GM12878 (cell line): ENCODE data around the gene MCC. TPM values are rescaled to one million over a fixed set of nuclear protein-coding genes. Genes with fewer than 3 reads are reported as not detected.

Source experiments
- ATAC-seq: fragments of 200-7000 bp; cut with Tn5 transposase; 3 replicates; pipeline ENCODE4 v1.9.1; 2020; ENCODE audit warnings: mild to moderate bottlenecking, moderate library complexity
- BruUV-seq: library from RNA; stranded (reverse); fragments of 400-500 nt; replicated peaks from 2 replicates; lab custom pipeline; 2021; lab: Mats Ljungman, UMichigan
- CTCF ChIA-PET: fragments of 300-600 bp; sonication (Branson Sonifier 250); formaldehyde crosslinking; extraction: SDS; loops from one replicate; lab custom pipeline; 2021; ENCODE audit warnings: inconsistent platforms; lab: Yijun Ruan, JAX
- POLR2A ChIA-PET: fragments of 350-600 bp; formaldehyde crosslinking; extraction: SDS; loops from one replicate; lab custom pipeline; 2021; ENCODE audit warnings: inconsistent platforms; lab: Charles Lee
- RAD21 ChIA-PET: fragments of 300-600 bp; sonication (Branson Sonifier 250); formaldehyde crosslinking; loops from one replicate; lab custom pipeline; 2023; ENCODE audit warnings: antibody characterized with exemption; ENCODE audit not compliant: unreplicated experiment; lab: Charles Lee
- SMC1A ChIA-PET: fragments of 300-600 bp; sonication (Branson Sonifier 250); formaldehyde crosslinking; loops from one replicate; lab custom pipeline; 2023; ENCODE audit not compliant: unreplicated experiment, uncharacterized antibody; lab: Charles Lee
- DNase-seq: peaks from one replicate; pipeline ENCODE4 v3.0.0-alpha.2; 2011; ENCODE audit warnings: low read depth, low spot score
- FAIRE-seq: peaks from 3 replicates; lab custom pipeline; 2011; peaks lifted over from hg19 to GRCh38; lab: Jason Lieb, UNC
- H2AFZ ChIP-seq: 2 replicates; pipeline ENCODE4 v1.6.0; 2011; ENCODE audit warnings: low read depth, low read length, control low read depth; ENCODE audit not compliant: control insufficient read depth
- H3K27ac ChIP-seq: 2 replicates; pipeline ENCODE4 v1.5.1; 2011; ENCODE audit warnings: control low read depth; ENCODE audit not compliant: control insufficient read depth, insufficient read depth
- H3K27me3 ChIP-seq, 2 experiments: replicated peaks in 1 of 2; 2 replicates each; pipeline versions ENCODE4 v1.6.0 to v1.6.1; 2011; ENCODE audit warnings: low read length in 1 of 2; ENCODE audit not compliant: control insufficient read depth in 2 of 2, insufficient read depth in 2 of 2
- H3K36me3 ChIP-seq, 2 experiments: 2 replicates each; pipeline ENCODE4 v1.5.1; 2011; ENCODE audit warnings: low read length in 1 of 2; ENCODE audit not compliant: control insufficient read depth in 2 of 2, insufficient read depth in 2 of 2
- H3K4me1 ChIP-seq: 2 replicates; pipeline ENCODE4 v1.6.1; 2011; ENCODE audit warnings: mild to moderate bottlenecking, low read length, moderate library complexity, mixed read lengths; ENCODE audit not compliant: control insufficient read depth, insufficient read depth
- H3K4me2 ChIP-seq: 2 replicates; pipeline ENCODE4 v1.6.0; 2011; ENCODE audit warnings: control low read depth; ENCODE audit not compliant: control insufficient read depth, insufficient read depth
- H3K4me3 ChIP-seq: fragments of 200-600 bp; sonication (generic); 2 replicates; pipeline ENCODE4 v1.5.1; 2016
- H3K79me2 ChIP-seq: 2 replicates; pipeline ENCODE4 v1.6.0; 2011; ENCODE audit warnings: low read length; ENCODE audit not compliant: control insufficient read depth, insufficient read depth
- H3K9ac ChIP-seq: 2 replicates; pipeline ENCODE4 v1.8.0; 2011; ENCODE audit warnings: low read length, control low read depth, mixed read lengths; ENCODE audit not compliant: control insufficient read depth, insufficient read depth
- H3K9me3 ChIP-seq: replicated peaks from 3 replicates; pipeline ENCODE4 v1.5.1; 2011; ENCODE audit warnings: mild to moderate bottlenecking, low read length; ENCODE audit not compliant: control insufficient read depth, insufficient read depth
- H4K20me1 ChIP-seq: 2 replicates; pipeline ENCODE4 v1.6.0; 2011; ENCODE audit not compliant: control insufficient read depth, insufficient read depth
- CHD2 ChIP-seq: IDR thresholded peaks from 2 replicates; pipeline ENCODE4 v1.6.1; 2011; ENCODE audit warnings: low read depth, low read length, improper control_type of control experiment, borderline replicate concordance
- CREB1 ChIP-seq: IDR thresholded peaks from 2 replicates; pipeline ENCODE4 v1.6.1; 2012; ENCODE audit warnings: low read depth, mild to moderate bottlenecking, inconsistent platforms
- GABPA ChIP-seq: IDR thresholded peaks from 2 replicates; pipeline ENCODE4 v1.6.1; 2014; ENCODE audit warnings: antibody characterized with exemption, low read depth, mild to moderate bottlenecking, inconsistent platforms
- IRF4 ChIP-seq: IDR thresholded peaks from 2 replicates; pipeline ENCODE4 v1.6.1; 2011; ENCODE audit warnings: low read depth, low read length
- JUND ChIP-seq: IDR thresholded peaks from 2 replicates; pipeline ENCODE4 v1.6.1; 2012; ENCODE audit warnings: low read depth, mild to moderate bottlenecking, low read length, improper control_type of control experiment, moderate library complexity
- MLLT1 ChIP-seq: fragments of 450-650 bp; IDR thresholded peaks from 2 replicates; pipeline ENCODE4 v1.6.1; 2016; ENCODE audit warnings: mild to moderate bottlenecking
- PAX5 ChIP-seq: IDR thresholded peaks from 2 replicates; pipeline ENCODE4 v1.6.1; 2011; ENCODE audit warnings: low read depth, low read length, borderline replicate concordance
- RBBP5 ChIP-seq: fragments of 200-600 bp; sonication (generic); conservative IDR thresholded peaks from 2 replicates; pipeline ENCODE4 v1.6.1; 2016
- SKIL ChIP-seq: fragments of 450-650 bp; IDR thresholded peaks from 2 replicates; pipeline ENCODE4 v1.6.1; 2017; ENCODE audit warnings: mild to moderate bottlenecking, low read depth, inconsistent platforms; ENCODE audit not compliant: poor library complexity, severe bottlenecking
- SMAD1 ChIP-seq: fragments of 450-650 bp; IDR thresholded peaks from 2 replicates; pipeline ENCODE4 v1.6.1; 2018; ENCODE audit warnings: mild to moderate bottlenecking, low read depth; ENCODE audit not compliant: partially characterized antibody
- SMARCA5 ChIP-seq: fragments of 450-650 bp; IDR thresholded peaks from 2 replicates; pipeline ENCODE4 v1.6.1; 2017; ENCODE audit warnings: mild to moderate bottlenecking
- ZNF207 ChIP-seq: fragments of 450-650 bp; IDR thresholded peaks from 2 replicates; pipeline ENCODE4 v1.6.1; 2014; ENCODE audit warnings: antibody characterized with exemption, mild to moderate bottlenecking, borderline replicate concordance
- ZNF687 ChIP-seq: fragments of 450-650 bp; IDR thresholded peaks from 2 replicates; pipeline ENCODE4 v1.6.1; 2017; ENCODE audit warnings: mild to moderate bottlenecking, moderate library complexity
- WGBS: methylation state at CpG from one replicate; pipeline ENCODE4 v1.1.6; 2016; ENCODE audit warnings: low lambda C conversion rate; ENCODE audit not compliant: insufficient replicate concordance, insufficient coverage; ENCODE audit errors: missing lambda C conversion rate; 5-methylcytosine and 5-hydroxymethylcytosine counted together
- in situ Hi-C: fragments of 300-500 bp; cut with MboI; formaldehyde crosslinking; loops from 9 replicates; pipeline ENCODE4 v1.14.3; 2018; ENCODE audit warnings: mixed read lengths
- intact Hi-C: fragments of 100-400 bp; cut with micrococcal nuclease; formaldehyde crosslinking; loops from one replicate; pipeline ENCODE4 v1.14.2; 2022; ENCODE audit not compliant: unreplicated experiment
- polyA plus RNA-seq, 11 experiments: library from polyadenylated mRNA; depleted of rRNA in 4 of 11; unstranded in 6 of 11; stranded (reverse) in 5 of 11; fragments of >200 nt; fragmentation: Nextera tagmentation in 4 of 11; fragmentation: Illumina TruSeq in 1 of 11; extraction: Ambion mirVana in 4 of 11; extraction: Trizol in 1 of 11; gene quantifications; 1 replicate in 1 of 11; 2 replicates in 10 of 11; pipeline versions ENCODE4 v1.2.1 to v1.2.3, GENCODE V29; 2011 to 2016; ENCODE audit warnings: inconsistent platforms in 2 of 11, missing spikeins in 2 of 11, low read depth in 1 of 11
- total RNA-seq, 4 experiments: library from RNA; depleted of rRNA in 3 of 4; stranded (reverse); fragments of >200 nt in 3 of 4; fragmentation: Illumina TruSeq in 1 of 4; extraction: Trizol in 1 of 4; gene quantifications; 2 replicates each; pipeline versions ENCODE4 v1.2.1 to v1.2.3, GENCODE V29; 2013 to 2021

The MCC gene
- total and polyA plus RNA-seq, 10 of the 15 experiments (the other 5 are each of a cell fraction or from before 2014, with no cell fraction given), result 0.03 to 0.86 (median 0.16) TPM

GRCh38 chr5:113230711-113231652 lies 257.3 kb downstream of the MCC start:
- no peak overlapping the region for H3K9ac ChIP-seq
- no peak for TF ChIP-seq JUND
- TF ChIP-seq CHD2, result no peak
- no peak for TF ChIP-seq RBBP5
- TF ChIP-seq ZNF687, result no peak
- TF ChIP-seq ZNF207, result no peak
- no peak for TF ChIP-seq MLLT1
- no peak for TF ChIP-seq CREB1
- no peak for TF ChIP-seq SMARCA5
- TF ChIP-seq PAX5, result no peak
- TF ChIP-seq SMAD1, result no peak
- no peak for TF ChIP-seq IRF4
- TF ChIP-seq SKIL, result no peak
- no peak for TF ChIP-seq GABPA
- H3K36me3 ChIP-seq, result no peaks in the 10 kb centered on the region
- H3K27ac ChIP-seq, result no peak overlapping the region
- ChIA-PET SMC1A (interaction anchor here (0.6 to 0.8 kb wide), 2 partner anchors 14 to 834 kb away, joined by 3 to 4 read pairs; no protein-coding TSS in a partner anchor), RAD21 (no interaction called here), CTCF (interaction anchor here (0.8 to 1.5 kb wide), 2 partner anchors 67 to 235 kb away, joined by 3 read pairs; no protein-coding TSS in a partner anchor), POLR2A (no interaction called here)
- no peaks in the 10 kb centered on the region for H4K20me1 ChIP-seq
- H3K4me2 ChIP-seq, result no peak overlapping the region
- no peaks in the 10 kb centered on the region for H3K4me1 ChIP-seq
- DNase-seq (no peak), ATAC-seq (no peak), FAIRE-seq (no peak)
- in situ Hi-C loops (no loop called here), intact Hi-C loops (no loop called here)
- H3K4me3 ChIP-seq, result no peak overlapping the region
- no TSS peak for BruUV-seq
- WGBS, result 18% methylated on average over 4 of the region's 4 CpGs
- H3K27me3 ChIP-seq, result peaks cover 0 to 8% of the 10 kb centered on the region in 2 experiments; a peak in 1 of 4 replicates
- H3K9me3 ChIP-seq, result no peaks in the 10 kb centered on the region
- no peak overlapping the region for H2AFZ ChIP-seq
- H3K79me2 ChIP-seq, result no peaks in the 10 kb centered on the region
